Ammon's horn (tissue), 1 donor: Measurements from ENCODE around the gene PLAAT3.
"Not testable (repeated sequence)": the region's sequence is repeated elsewhere in the genome, so short reads cannot be mapped to it uniquely, and the experiment has no call there.

ENCODE experiments used
- DNase-seq: peaks from one replicate; pipeline ENCODE4 v3.0.0-alpha.2; 2016; ENCODE audit warnings: low spot score

The PLAAT3 gene

DNA sequence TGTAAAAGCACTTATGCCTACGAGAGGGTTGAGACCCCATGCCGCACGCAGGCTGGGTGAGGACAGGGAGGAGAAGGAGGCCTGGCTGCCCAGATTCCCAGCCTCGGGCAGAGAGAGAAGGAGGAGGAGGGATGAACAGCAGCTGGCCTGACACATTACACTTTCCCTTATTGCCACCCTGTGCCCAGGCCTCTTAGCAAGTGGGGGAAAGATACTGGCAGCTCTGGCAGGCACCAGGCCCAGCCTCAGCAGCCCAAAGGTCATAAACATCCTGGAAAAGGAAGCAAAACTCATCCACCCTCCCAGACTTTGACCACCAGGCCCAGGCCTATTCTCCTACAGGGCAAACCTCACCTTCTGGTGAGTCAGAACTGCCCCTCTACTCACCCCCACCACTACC is 4.7 kb downstream of the PLAAT3 start:
- peak; percentile 74 for DNase-seq

DNA sequence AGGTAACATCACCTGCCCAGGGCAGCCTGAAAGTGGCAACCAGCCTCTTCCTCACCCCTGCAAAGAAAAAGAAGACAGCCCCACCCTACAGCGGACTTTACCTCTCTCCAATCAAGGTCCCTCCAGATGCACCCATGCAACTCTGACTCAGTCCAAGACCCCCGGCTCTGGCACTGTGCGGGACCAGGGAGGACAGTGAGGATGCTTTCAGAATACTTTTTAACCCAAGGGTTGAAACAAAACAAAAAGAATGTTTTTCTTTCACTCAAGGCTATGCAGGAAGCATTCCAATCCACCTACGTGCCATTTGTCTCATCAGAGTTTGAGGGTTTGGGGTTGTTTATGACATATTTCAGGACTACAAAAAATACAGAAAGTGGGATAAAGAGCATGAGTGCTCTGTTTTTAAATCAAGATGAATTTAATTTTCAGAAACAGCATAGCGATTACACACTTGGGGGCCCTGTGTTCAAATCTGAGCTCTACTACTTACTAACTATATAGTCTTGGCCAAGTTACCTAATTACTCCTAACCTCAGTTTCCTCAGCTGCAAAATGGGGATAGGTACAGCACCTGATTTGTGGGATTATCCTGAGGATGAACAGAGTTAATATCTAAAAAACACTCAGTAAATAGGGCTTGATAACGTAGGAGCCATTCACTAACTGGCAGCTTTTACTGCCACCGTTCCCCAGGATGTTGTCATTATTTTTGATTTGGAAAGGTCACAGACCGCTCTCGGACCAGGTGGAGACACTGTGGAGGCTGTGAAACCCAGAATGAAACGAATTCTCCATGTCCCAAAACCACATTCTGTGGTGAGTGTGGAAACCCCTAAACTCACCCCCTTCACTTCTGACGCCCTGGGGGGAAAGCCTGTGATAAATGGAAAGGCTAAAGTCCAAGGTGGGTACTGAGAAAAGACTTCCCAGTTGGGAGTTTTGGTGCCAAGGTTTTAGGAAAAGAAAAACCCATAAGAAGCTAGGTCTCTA is 5.6 kb downstream of the PLAAT3 start:
- no peak for DNase-seq

DNA sequence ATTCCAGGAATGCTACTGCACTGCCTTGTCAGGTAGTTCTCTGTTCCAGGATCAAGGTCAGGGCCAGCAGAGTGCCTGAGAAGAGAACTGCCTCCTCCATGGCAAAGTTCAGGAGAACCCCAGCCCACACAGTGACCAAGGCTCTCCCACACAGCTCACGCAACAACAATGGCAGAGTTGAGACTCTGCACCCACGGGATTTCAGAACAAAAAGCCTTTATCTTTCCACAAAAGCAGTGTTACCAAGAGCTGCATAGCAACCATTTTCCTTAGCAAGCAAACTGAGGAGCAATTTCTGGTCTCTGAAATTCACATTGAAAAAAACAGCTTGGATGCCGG is 11.1 kb downstream of the PLAAT3 start:
- DNase-seq = peak; percentile 93

DNA sequence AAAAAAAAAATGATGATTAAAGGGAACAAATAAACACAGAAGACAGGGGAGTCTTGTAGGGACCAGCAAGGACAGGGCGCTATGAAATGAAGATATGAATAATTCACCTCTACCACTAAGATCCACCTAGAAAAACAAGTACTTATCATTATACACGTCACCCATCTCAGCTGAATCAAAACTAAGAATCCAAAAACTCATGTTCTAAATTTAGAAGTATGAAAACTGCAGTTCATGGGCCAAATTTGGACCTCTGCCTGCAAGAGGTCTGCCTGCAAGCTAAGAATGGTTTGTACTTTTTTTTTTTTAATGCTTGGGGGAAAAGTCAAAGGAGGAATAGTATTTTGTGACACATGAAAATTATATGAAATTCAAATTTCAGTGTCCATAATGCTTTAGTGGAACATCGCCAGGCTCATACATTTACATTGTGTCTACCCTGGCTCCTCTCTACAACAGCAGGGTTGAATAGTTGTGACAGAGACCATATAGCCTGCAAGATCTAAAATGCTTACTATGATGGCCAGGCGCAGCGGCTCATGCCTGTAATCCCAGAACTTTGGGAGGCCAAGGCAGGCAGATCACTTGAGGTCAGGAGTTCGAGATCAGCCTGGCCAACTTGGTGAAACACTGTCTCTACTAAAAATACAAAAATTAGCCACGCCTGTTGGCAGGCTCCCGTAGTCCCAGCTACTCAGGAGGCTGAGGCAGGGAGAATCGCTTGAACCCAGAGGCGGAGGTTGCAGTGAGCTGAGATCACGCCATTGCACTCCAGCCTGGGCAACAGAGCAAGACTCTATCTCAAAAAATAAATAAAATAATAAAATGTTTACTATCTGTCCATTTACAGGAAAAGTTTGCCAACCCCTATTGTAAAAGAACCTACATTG is 11.7 kb downstream of the PLAAT3 start:
- not testable (repeated sequence) for DNase-seq

DNA sequence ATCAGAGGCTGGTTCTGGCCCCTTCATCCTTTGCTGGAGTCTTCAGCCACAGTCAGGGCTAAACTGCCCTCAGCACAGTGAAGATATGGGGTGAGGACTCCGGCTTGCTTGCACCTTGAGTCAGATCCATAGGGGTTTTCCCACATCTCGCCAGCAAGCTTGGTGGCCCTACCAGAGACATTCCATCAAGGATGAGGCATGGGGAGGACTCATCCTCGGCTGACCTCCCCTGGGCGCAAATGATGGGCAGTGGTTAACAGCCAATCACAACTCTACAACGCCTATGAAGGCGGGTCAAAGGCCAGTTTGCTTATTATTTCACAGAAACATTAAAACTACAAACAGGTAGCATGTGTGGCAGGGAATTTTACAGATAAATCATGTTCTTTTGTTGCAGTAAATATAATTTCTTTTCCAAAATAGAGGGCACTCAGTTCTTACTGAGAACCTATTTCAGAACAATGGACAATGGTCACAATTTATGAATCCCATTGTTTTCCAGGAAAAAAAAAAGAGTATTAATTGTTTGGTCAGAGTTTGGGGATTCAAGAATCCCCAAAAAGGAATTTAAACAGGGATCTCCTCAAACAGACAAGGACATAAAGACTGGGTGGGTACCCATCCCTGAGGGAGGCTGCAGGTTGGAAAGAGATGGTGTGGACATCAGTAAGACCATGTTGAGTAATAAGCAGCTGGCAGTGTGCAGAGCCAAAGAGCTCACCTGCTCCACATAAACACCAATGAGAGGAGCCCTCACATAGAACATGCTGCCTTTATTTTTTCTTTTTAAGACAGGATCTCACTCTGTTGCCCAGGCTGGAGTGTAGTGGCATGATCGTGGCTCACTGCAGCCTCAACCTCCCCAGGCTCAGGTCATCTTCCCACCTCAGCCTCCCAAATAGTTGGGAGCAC is 14.8 kb downstream of the PLAAT3 start:
- DNase-seq = peak; percentile 67

DNA sequence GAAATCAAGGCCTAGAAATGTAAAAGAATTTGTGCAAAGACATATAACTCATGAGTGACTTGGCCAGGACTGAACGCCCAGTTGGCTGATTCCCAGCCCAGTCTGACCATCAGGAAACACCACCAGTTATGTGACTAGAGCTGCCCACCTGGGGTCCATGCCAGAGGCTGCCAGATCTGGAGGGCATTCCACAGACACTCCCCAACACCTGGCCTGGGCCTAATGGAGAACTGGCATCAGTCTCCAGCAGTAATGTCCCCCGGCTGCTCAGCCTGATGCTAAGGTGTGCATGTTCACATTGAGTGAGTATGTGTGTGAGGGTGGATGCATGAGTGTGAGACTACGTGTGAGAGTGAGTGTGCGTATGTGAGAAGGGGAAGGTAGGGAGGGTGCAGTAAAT is 15.7 kb downstream of the PLAAT3 start:
- no peak for DNase-seq

DNA sequence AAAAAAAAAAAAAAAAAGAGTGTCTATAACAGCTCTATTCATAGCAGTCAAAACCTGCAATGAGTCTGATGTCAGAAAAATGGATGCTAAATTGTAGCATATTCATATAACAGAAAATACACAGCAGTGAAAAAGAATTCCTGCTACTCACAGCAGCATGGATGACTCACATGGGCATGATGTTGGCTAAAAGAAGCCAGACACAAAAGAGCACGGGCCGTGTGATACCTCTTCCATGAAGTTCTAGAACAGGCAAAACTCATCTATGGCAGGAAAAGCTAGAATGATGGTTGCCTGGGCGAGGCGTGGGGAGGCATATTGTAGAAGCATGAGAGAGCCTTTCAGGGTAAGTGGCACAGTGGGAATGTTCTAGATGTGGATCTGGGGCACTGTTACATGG is 18.9 kb downstream of the PLAAT3 start:
- no peak for DNase-seq

DNA sequence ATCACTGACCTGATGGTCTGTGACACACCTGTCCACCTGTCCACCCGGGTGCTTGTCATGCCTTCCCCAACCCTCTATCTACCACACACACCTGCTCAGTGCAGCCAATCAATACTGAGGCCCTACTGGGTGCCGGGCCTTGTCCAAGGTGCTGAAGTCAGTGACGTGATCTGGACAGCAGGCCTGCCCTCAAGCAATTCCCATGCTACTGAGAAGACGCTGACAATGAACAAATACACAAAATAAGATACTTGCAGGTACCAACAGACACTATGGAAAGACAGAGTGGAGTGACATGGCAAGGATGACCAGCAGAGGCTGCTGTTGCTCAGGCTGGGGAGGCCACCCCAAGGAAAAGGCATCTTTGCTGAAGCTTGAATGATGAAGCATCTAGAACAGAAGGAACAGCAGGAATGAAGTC is 21.2 kb downstream of the PLAAT3 start:
- peak; percentile 73 for DNase-seq

DNA sequence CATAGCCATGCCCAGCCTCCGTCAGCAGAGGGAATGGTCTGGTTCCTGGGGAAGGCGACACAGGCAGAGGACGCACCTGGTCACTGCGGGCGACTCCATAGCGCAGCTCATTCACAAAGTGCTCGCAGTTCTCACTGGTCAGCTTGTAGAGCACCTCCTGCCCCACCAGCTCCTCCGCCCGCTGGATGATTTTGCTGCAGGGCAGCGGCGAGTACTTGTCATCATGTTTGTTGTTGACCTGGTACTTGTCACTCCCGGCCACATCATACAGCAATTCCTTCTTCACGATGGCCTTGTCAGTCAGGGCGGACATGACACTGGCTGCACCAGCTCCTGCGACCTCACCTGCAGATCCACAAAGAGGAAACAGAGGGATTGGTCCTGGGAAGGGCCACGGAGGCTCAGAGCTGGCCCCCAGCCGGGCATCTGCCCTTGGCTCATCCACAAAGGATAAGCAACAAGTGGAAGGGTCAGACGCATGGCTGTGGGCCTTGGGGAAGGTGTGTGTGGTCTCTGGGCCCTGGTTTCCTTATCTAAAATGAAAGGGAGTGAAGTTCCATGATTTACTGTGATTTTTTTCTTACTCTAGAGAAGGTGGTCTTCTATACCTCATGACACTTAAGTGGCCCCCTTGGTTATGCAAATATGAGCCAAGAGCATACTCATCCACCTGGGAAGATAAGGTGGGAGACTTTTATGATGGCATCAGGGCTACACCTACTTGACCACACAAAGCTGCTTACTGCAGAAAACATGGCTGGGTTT is 24.0 kb downstream of the PLAAT3 start:
- DNase-seq = no peak

DNA sequence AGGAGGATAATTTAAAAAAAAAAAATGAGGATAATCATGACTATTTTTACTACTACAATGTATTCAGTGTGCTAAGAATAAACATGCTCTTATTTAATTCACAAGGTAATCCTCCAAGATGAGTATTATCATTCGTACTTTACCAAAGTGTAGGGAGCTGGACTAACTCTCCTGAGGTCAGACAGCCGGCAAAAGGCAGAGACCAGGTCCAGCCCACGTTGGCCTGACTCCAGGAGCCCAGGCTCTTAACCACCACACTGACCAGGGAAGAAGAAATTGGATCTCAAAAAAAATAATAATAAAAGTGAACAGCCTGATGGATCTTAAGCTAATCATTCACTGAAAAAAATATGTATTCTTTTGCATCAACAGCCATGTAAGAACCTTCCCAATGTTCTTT is 25.2 kb downstream of the PLAAT3 start:
- no peak for DNase-seq

DNA sequence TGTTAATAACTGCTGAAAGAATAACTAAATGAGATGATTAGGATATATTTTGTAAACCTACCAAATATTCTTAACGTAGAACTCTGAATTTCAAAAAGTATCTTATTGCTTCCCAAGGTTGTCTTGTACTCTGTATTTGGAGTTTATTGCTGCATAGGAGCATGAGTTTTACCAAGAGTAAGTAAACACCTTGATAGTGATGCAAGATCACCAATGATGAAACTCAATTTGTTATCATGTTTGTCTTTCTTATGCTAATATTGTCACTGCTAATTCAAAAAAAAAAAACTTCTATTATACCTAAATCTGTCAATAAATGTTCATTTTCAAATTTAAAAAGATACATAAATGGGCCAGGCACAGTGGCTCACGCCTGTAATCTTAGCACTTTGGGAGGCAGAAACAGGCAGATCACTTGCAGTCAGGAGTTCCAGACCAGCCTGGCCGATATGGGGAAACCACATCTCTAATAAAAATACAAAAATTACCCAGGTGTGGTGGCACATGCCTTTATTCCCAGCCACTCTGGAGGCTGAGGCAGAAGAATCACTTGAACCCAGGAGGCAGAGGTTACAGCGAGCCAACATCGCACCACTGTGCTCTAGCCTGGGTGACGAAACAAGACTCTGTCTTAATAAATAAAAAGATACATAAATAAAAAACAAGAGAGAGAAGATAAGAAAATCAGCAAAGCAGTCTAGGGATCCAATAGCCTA is 27.6 kb downstream of the PLAAT3 start:
- no peak for DNase-seq

DNA sequence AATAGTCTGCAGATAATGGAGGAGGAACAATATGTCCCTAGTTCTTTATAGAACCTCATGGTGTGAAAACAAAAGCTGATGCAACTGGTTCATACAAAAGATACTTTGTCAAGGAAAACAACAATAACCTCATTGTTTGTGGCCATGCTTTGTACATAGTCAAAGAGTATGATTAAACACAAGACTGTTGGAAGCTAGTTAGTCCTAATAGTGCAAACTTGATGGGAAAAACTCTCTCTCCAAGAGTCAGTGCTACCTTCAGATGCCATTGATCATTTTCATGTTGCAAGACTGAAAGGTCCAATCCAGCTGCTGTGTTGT is 30.9 kb downstream of the PLAAT3 start:
- DNase-seq = peak; percentile 88

DNA sequence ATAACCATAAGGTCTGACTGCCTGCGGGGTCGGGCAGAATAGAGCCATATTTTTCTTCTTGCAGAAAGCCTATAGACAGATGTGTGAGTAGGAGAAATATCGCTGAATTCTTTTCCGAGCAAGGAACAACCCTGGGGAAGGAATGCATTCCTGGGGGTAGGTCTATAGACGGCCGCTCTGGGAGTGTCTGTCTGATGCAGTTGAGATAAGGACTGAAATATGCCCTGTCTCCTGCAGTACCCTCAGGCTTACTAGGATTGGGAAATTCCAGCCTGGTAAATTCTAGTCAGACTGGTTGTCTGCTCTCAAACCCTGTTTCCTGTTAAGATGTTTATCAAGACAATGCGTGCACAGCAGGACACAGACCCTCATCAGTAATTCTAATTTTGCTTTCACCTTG is 33.0 kb downstream of the PLAAT3 start:
- DNase-seq = not testable (repeated sequence)

DNA sequence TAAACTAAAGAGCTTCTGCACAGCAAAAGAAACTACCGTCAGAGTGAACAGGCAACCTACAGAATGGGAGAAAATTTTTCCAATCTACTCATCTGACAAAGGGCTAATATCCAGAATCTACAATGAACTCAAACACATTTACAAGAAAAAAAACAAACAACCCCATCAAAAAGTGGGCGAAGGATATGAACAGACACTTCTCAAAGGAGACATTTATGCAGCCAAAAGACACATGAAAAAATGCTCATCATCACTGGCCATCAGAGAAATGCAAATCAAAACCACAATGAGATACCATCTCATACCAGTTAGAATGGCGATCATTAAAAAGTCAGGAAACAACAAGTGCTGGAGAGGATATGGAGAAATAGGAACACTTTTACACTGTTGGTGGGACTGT is 35.4 kb downstream of the PLAAT3 start:
- DNase-seq = not testable (repeated sequence)

DNA sequence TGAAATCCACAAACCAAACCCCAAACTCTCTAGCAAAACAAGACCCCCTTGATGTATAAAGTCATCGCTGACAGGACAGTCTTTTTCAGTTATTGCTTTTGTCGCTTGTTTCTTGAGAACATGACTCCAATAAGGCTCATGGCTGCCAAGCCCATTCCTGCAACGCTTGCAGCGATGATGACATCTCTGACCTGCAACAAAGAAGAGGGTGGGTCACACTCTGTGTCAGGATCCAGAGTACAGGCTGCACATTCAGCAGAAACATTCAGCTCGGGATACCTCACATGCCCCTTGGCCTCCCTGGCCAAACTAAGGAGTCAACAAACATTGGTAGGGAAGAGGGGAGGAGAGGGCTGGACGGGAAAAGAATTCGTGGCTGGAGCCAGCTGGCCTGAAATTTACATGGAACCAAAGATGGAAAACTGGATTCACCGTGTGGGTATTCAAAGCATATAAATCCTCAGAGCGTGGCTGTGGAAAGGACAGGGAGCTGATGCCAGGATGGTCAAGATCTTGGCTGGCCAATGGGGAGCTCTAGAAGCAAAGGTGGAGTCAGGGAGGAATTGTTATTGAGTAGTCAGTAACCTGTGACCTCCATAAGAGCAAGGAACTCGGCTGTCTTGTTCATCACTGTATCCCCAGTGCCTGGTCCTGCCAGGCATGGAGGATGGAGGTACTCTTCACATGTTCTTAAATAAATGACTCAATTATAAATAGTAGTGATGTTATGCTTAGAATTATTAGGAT is 39.2 kb downstream of the PLAAT3 start:
- no peak for DNase-seq

DNA sequence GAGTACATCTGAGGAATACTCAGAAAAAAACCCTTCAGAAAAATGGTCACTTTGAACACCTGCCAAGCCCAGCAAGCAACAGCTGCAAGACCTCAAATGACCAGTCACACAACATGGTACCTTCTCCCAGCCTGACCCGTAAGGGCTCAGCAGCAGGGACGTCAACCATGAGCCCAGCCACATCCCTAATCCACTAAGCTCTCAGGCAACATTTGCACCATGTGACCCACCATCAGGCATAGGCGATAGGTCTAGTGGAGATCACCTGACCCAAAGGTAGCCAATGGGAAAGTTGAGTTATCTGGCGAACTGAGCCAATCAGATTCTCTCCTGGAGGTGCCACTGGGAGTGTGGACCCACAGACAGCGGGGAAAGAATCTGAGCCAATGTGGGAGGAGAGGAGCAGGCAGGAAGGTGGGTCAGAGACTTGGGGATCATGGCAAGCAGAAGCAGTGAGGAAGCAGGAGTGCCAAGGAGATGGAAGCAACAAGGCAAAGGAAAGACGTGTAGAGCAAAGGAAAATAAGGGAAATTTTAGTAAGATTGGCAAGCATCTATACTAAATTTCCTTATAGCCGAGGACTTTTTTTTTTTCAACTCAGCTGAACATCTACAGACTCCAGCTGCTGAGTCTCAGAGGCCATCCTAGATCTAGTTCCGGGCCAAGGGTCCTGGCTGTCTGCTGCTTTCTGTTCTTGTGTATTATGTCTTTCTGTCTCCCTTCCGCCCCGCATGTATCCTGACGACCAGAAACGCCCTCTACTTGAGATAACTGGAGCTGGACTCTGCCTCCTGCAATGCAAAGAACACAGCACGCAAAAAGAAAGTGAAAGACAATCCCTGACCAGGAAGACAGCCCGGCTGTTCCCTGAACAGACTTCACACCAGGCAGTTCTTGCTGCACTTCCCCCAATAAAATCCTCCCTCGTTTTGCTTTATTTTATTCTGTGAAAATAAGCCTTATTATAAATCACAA is 40.1 kb downstream of the PLAAT3 start:
- DNase-seq = peak; percentile 60

DNA sequence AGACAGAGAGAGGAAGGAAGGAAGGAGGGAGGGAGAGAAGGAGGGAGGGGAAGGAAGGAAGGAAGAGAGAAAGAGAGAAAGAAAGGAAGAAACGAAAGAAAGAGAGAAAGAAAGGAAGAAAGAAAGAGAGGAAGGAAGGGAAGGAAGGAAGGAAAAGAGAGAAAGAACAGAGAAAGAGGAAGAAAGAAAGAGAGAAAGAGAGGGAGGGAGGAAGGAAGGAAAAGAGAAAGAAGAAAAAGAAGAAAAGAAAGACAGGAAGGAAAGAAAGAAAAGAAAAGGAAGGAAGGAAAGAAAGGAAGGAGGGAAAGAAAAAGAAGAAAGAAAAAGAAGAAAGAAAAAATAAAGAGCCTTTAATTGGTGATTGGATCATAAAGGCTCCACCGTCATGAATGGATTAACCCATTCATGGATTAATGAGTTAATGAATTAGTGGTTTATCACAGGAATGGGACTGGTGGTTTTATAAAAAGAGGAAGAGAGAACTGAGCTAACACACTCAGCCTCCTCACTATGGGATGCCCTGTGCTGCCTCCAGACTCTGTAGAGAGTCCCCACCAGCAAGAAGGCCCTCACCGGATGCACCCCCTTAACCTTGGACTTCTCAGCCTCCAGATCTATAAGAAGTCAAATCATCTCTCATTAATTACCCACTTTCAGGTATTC is 42.1 kb downstream of the PLAAT3 start:
- DNase-seq = no peak

DNA sequence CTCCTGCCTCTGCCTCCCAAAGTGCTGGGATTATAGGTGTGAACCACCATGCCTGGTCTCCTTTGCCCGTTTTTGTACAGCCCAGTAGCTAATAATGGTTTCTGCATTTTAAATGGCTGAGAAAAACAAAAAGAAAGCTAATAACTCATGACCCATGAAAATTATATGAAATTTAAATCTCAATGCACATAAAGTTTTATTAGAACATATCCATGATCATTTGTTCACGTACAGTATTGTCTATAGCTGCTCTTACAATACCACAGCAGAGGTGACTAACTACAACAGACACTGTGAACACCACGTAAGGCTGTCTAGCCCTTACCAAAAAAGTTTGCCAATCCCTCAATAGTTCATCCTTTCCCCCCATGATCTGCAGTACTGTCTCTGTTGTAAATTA is 44.7 kb downstream of the PLAAT3 start:
- DNase-seq = no peak
